Parathyroid adenoma (tissue), 2 donors: ENCODE results near the gene RETREG3.
A peak's percentile ranks its signal among the peaks of the same experiment; 100 is the strongest.

Source experiments
- H2AFZ ChIP-seq: fragments of 300-600 bp; sonication (generic); one replicate; pipeline ENCODE4 v1.7.0; 2017; ENCODE audit warnings: antibody characterized with exemption, mild to moderate bottlenecking
- H3K27ac ChIP-seq: fragments of 300-600 bp; sonication (generic); one replicate; pipeline ENCODE4 v1.7.0; 2017
- H3K27me3 ChIP-seq: fragments of 300-600 bp; sonication (generic); one replicate; pipeline ENCODE4 v1.7.0; 2017; ENCODE audit warnings: low read length; ENCODE audit not compliant: control insufficient read depth, insufficient read depth
- H3K36me3 ChIP-seq: fragments of 300-600 bp; sonication (generic); one replicate; pipeline ENCODE4 v1.7.0; 2017; ENCODE audit warnings: low read length; ENCODE audit not compliant: control insufficient read depth, insufficient read depth
- H3K4me1 ChIP-seq: fragments of 300-600 bp; sonication (generic); one replicate; pipeline ENCODE4 v1.7.0; 2017; ENCODE audit warnings: control low read depth
- H3K4me2 ChIP-seq: fragments of 300-600 bp; sonication (generic); one replicate; pipeline ENCODE4 v1.7.0; 2017; ENCODE audit warnings: low read length
- H3K4me3 ChIP-seq: fragments of 300-600 bp; sonication (generic); one replicate; pipeline ENCODE4 v1.7.0; 2017; ENCODE audit warnings: low read depth, low read length
- H3K79me2 ChIP-seq: fragments of 300-600 bp; sonication (generic); one replicate; pipeline ENCODE4 v1.7.0; 2017; ENCODE audit warnings: control low read depth
- H3K9ac ChIP-seq: fragments of 300-600 bp; sonication (generic); one replicate; pipeline ENCODE4 v1.7.0; 2017; ENCODE audit warnings: mild to moderate bottlenecking
- H3K9me3 ChIP-seq: fragments of 300-600 bp; sonication (generic); one replicate; pipeline ENCODE4 v1.7.0; 2017; ENCODE audit warnings: low read length; ENCODE audit not compliant: control insufficient read depth
- CTCF ChIP-seq: fragments of 300-600 bp; sonication (generic); IDR thresholded peaks from one replicate; pipeline ENCODE4 v1.7.0; 2017; ENCODE audit warnings: antibody characterized with exemption, mild to moderate bottlenecking
- donor health status: primary hyperparathyroidism.

RETREG3 gene

GRCh38 chr17:42563543-42563942 is 45.6 kb downstream of the RETREG3 start:
- peaks cover 29% of the 10 kb centered on the region for H3K79me2 ChIP-seq
- no peaks in the 10 kb centered on the region for H3K27me3 ChIP-seq
- no peak overlapping the region for H3K9ac ChIP-seq
- peaks cover 24% of the 10 kb centered on the region for H3K4me1 ChIP-seq
- peak overlapping the region; percentile 81 for H3K4me3 ChIP-seq
- H3K9me3 ChIP-seq: no peaks in the 10 kb centered on the region
- no peaks in the 10 kb centered on the region for H3K36me3 ChIP-seq
- no peak overlapping the region for H3K27ac ChIP-seq
- H3K4me2 ChIP-seq: peak overlapping the region; percentile 91
- TF ChIP-seq CTCF: no peak
- no peak overlapping the region for H2AFZ ChIP-seq

- Histone ChIP-seq H3K9me3 (no peaks in the 10 kb centered on the region), H3K36me3 (no peaks in the 10 kb centered on the region), H3K4me1 (peaks cover 24% of the 10 kb centered on the region), H3K27me3 (no peaks in the 10 kb centered on the region), H3K79me2 (peaks cover 29% of the 10 kb centered on the region), H3K4me3 (peak overlapping the region; percentile 81), H3K4me2 (peak overlapping the region; percentile 91), H2AFZ (no peak overlapping the region), H3K27ac (no peak overlapping the region), H3K9ac (peak overlapping the region; percentile 56)
- TF ChIP-seq CTCF: no peak
Measured at GRCh38 chr17:42563143-42563509, 46.0 kb downstream of the RETREG3 start.

GRCh38 chr17:42562388-42563142 is 46.6 kb downstream of the RETREG3 start:
- peak overlapping the region; percentile 91 for H3K4me2 ChIP-seq
- TF ChIP-seq CTCF: no peak
- peak overlapping the region; percentile 56 for H3K9ac ChIP-seq
- peak overlapping the region; percentile 85 for H2AFZ ChIP-seq
- no peaks in the 10 kb centered on the region for H3K36me3 ChIP-seq
- peak overlapping the region; percentile 81 for H3K4me3 ChIP-seq
- peaks cover 29% of the 10 kb centered on the region for H3K79me2 ChIP-seq
- no peaks in the 10 kb centered on the region for H3K9me3 ChIP-seq
- no peaks in the 10 kb centered on the region for H3K27me3 ChIP-seq
- peak overlapping the region; percentile 74 for H3K27ac ChIP-seq
- peaks cover 20% of the 10 kb centered on the region for H3K4me1 ChIP-seq

- peaks cover 19% of the 10 kb centered on the region for H3K4me1 ChIP-seq
- H3K9me3 ChIP-seq: no peaks in the 10 kb centered on the region
- H3K27me3 ChIP-seq: no peaks in the 10 kb centered on the region
- H3K4me3 ChIP-seq: peak within 1 kb of the TSS; percentile 81
- H3K36me3 ChIP-seq: no peaks in the 10 kb centered on the region
- H3K9ac ChIP-seq: peak within 1 kb of the TSS; percentile 56
- H3K4me2 ChIP-seq: peak within 1 kb of the TSS; percentile 91
- peaks cover 29% of the 10 kb centered on the region for H3K79me2 ChIP-seq
- H3K27ac ChIP-seq: peak within 1 kb of the TSS; percentile 74
- peak within 1 kb of the TSS; percentile 85 for H2AFZ ChIP-seq
- TF ChIP-seq CTCF: no peak
Measured at GRCh38 chr17:42561897-42562387, 47.2 kb downstream of the RETREG3 start, which contains the start of gene COASY. TSS of gene COASY (plus strand) at chr17:42562148. CDS start at chr17:42562623, 475 bp downstream.
